ENCODE measurements around the gene CABP1. TPM values are rescaled to one million over a fixed set of nuclear protein-coding genes. Genes with fewer than 3 reads are reported as not detected.

Gene CABP1
- total and polyA plus RNA-seq, 9 of the 15 experiments (the other 6 are each of a cell fraction or from before 2014, with no cell fraction given), result not detected

DNA sequence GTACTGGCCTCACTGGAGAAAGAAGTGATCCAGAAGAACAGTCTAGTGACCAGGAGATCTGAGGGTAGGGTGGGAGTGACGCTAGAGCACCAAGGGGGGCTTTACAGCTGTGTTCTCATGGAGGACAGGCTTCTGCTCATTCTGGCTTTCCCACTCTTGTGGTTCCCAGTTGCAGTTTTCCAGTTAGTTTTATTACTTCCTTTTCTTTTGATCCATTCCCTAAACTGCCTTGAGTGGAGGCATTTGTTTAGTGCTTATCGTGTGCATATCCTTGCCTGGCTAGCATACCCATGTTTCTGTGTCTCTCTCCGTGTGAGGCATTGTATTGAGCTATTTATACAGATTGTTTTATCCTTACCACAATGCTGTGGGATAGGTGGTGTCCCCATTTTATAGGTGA, 50.6 kb downstream of the CABP1 start (continued):
- TF ChIP-seq, protein P1, sequence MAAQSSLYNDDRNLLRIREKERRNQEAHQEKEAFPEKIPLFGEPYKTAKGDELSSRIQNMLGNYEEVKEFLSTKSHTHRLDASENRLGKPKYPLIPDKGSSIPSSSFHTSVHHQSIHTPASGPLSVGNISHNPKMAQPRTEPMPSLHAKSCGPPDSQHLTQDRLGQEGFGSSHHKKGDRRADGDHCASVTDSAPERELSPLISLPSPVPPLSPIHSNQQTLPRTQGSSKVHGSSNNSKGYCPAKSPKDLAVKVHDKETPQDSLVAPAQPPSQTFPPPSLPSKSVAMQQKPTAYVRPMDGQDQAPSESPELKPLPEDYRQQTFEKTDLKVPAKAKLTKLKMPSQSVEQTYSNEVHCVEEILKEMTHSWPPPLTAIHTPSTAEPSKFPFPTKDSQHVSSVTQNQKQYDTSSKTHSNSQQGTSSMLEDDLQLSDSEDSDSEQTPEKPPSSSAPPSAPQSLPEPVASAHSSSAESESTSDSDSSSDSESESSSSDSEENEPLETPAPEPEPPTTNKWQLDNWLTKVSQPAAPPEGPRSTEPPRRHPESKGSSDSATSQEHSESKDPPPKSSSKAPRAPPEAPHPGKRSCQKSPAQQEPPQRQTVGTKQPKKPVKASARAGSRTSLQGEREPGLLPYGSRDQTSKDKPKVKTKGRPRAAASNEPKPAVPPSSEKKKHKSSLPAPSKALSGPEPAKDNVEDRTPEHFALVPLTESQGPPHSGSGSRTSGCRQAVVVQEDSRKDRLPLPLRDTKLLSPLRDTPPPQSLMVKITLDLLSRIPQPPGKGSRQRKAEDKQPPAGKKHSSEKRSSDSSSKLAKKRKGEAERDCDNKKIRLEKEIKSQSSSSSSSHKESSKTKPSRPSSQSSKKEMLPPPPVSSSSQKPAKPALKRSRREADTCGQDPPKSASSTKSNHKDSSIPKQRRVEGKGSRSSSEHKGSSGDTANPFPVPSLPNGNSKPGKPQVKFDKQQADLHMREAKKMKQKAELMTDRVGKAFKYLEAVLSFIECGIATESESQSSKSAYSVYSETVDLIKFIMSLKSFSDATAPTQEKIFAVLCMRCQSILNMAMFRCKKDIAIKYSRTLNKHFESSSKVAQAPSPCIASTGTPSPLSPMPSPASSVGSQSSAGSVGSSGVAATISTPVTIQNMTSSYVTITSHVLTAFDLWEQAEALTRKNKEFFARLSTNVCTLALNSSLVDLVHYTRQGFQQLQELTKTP (IDR thresholded peaks at IDR 0.05; ENCODE audit: low read depth in 1 of 2, partially characterized antibody in 2 of 2), result no peak

DNA sequence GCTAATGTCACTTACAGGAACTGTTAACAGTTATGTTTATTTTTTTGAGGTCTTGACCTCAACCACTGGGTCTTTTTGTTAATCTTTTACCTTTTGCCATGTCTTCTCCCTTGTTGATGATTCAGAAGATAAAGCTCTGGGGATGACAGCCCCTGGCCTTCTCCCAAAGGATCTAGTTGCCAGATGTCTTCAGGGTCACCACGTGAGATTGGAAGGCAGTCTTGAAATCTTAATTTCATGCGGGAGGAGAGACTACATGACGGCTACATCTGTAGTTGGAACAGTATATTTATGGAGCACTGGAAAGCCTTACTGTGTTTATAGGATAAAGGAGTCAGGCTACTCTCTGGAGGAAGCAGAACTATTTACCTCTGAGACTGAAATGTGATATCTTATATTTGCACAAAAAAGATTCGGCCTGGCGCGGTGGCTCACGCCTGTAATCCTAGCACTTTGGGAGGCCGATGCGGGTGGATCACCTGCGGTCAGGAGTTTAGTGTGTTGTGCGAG, 52.2 kb downstream of the CABP1 start:
- Histone ChIP-seq H3K4me1 (replicated peaks in 1 of 2; ENCODE audit: control insufficient read depth in 2 of 2, insufficient read depth in 2 of 2, low read length in 2 of 2) (peaks cover 7 to 19% of the 10 kb centered on the region in 2 experiments; a peak in 3 of 5 replicates), H3K79me2 (ENCODE audit: control insufficient read depth, insufficient read depth, low read length) (peaks cover 58% of the 10 kb centered on the region), H3K9me1 (ENCODE audit: control insufficient read depth, insufficient read depth, low read length) (no peaks in the 10 kb centered on the region), H3K9me3 (replicated peaks; ENCODE audit: control insufficient read depth, insufficient read depth, low read depth, low read length) (no peaks in the 10 kb centered on the region), H3K36me3 (ENCODE audit: control insufficient read depth, insufficient read depth, low read length) (peaks cover 69% of the 10 kb centered on the region), H3K4me3 (no peak overlapping the region), H3K27ac (ENCODE audit: extremely low read depth, low read depth, low read length) (no peak overlapping the region), H3K27me3 (ENCODE audit: control insufficient read depth in 2 of 2, insufficient read depth in 2 of 2, low read length in 2 of 2) (no peaks in the 10 kb centered on the region), H2AFZ (ENCODE audit: low read depth, low read length) (no peak overlapping the region), H3K4me2 (ENCODE audit: insufficient read depth, low read length) (no peak overlapping the region), H3K9ac (ENCODE audit: insufficient read depth in 1 of 2, low read depth in 2 of 2, low read length in 2 of 2) (no peak overlapping the region), H4K20me1 (replicated peaks; ENCODE audit: control insufficient read depth, insufficient read depth, low read length) (peaks cover 19% of the 10 kb centered on the region)
- intact Hi-C loops (cut with micrococcal nuclease), result no loop called here
- POLR2A ChIA-PET, result interaction anchor here (0.8 kb wide), 1 partner anchor 9 kb away, joined by 3 read pairs; no protein-coding TSS in a partner anchor
- no peak for ATAC-seq
- FAIRE-seq, result no peak
- no TSS peak for BruUV-seq (replicated peaks)
- CTCF ChIA-PET (ENCODE audit: low intra/inter-chr PET ratio), result no interaction called here
- no peak for DNase-seq (ENCODE audit: extremely low read depth in 1 of 4, low spot score in 3 of 4)
- WGBS (ENCODE audit: insufficient coverage, low coverage, missing lambda C conversion rate), result 81% methylated on average over 11 of the region's 11 CpGs
- TF ChIP-seq GATA2 (CRISPR knock-in tag; IDR thresholded peaks at IDR 0.05) (0 out of 2 replicates have a peak, but pooled peaks have one; percentile 11), SOX6 (IDR thresholded peaks at IDR 0.05) (peak; percentile 13; the same call in 1 of the 2 replicates), MEIS2 (IDR thresholded peaks at IDR 0.05; ENCODE audit: partially characterized antibody) (peak; percentile 11), ZNF699 (CRISPR knock-in tag; IDR thresholded peaks at IDR 0.05; ENCODE audit: insufficient replicate concordance) (no peak), ZNF311 (CRISPR knock-in tag; IDR thresholded peaks at IDR 0.05) (no peak)
- in situ Hi-C loops (cut with MboI), result no loop called here
